Ovary (tissue), 3 donors: ENCODE data around the gene NOL7.

Experiments
- EP300 ChIP-seq: sonication (generic); formaldehyde crosslinking; IDR thresholded peaks from one replicate; pipeline ENCODE4 v1.6.1; 2017; ENCODE audit warnings: antibody characterized with exemption
- TF ChIP-seq, protein P1 (sequence below), 3 donors: fragments of 450-650 bp in 2 of 3; fragments of 200-600 bp in 1 of 3; IDR thresholded peaks; one replicate each; pipeline versions ENCODE4 v1.5.1 to v1.8.0; 2016 to 2022; ENCODE audit warnings: antibody characterized with exemption in 3 of 3, mild to moderate bottlenecking in 1 of 3
- donor health status: DM: no; HTN: no; CAD: no.

DNA sequence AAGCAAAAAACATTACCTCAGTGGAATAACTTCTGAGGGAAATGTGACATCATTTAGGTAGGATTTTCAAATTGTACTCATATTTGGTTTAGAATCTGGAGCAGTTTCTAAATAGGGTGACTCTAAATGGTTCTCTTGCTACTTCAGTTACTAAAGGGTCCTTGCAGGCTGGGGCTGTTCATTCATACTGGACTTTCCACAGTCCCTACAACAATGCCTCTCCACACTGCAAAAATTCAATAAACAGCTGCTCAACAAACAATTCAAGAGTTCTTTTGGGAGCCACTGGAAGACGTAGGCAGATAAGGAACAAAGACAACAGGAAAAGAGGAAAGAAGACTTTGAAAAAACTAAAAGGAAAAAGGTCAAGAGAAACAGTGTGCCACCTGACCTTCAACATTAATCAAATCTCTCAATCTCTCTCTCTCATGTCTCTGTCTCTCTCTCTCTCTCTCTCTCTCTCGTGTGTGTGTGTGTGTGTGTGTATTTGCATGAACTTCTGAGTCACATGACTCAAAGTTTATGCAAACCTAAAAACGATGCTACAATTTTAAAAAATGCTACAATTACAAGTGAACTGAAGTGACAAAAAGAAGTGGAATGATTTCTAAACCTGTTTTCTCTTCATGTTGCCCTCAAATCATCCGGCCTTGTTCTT lies 14.5 kb downstream of the NOL7 start:
- no peak for TF ChIP-seq EP300
- TF ChIP-seq, protein P1, sequence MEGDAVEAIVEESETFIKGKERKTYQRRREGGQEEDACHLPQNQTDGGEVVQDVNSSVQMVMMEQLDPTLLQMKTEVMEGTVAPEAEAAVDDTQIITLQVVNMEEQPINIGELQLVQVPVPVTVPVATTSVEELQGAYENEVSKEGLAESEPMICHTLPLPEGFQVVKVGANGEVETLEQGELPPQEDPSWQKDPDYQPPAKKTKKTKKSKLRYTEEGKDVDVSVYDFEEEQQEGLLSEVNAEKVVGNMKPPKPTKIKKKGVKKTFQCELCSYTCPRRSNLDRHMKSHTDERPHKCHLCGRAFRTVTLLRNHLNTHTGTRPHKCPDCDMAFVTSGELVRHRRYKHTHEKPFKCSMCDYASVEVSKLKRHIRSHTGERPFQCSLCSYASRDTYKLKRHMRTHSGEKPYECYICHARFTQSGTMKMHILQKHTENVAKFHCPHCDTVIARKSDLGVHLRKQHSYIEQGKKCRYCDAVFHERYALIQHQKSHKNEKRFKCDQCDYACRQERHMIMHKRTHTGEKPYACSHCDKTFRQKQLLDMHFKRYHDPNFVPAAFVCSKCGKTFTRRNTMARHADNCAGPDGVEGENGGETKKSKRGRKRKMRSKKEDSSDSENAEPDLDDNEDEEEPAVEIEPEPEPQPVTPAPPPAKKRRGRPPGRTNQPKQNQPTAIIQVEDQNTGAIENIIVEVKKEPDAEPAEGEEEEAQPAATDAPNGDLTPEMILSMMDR (IDR thresholded peaks at IDR 0.05), result no peak
